SU-DHL-6 (cell line): ENCODE measurements around the gene FBXW8.

Source experiments
- EZH2phosphoT487 ChIP-seq: fragments of 200-600 bp; sonication (generic), shearing (Covaris generic); conservative IDR thresholded peaks from 2 replicates; pipeline ENCODE4 v1.6.1; 2018; ENCODE audit warnings: mild to moderate bottlenecking, antibody characterized with exemption, low read length, moderate library complexity, mixed read lengths
- TF ChIP-seq, protein P1 (sequence below): fragments of 200-600 bp; sonication (generic); IDR thresholded peaks from one replicate; pipeline ENCODE4 v1.5.1; 2017; ENCODE audit warnings: antibody characterized with exemption, mild to moderate bottlenecking, low read length, moderate library complexity; ENCODE audit not compliant: insufficient read depth, poor library complexity, severe bottlenecking

DNA sequence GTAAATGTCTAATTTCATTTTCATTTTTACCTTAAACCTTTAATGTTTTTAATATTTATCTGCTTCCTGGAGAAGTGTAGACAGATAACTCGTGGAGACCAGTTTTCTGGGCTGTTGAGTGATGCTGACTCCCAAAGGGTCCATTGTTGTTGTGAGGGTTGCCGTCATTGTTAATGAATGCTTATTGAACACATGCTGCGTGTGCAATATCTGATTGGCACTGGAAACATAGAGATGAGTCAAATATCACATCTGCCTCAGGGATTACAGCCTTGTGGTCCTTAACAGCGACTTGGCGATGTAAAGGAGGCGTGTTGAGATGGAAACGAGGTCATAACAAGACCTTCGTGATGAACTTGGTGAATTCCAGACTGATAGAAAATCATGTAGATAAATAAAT, 85.9 kb downstream of the FBXW8 start:
- TF ChIP-seq, protein P1, sequence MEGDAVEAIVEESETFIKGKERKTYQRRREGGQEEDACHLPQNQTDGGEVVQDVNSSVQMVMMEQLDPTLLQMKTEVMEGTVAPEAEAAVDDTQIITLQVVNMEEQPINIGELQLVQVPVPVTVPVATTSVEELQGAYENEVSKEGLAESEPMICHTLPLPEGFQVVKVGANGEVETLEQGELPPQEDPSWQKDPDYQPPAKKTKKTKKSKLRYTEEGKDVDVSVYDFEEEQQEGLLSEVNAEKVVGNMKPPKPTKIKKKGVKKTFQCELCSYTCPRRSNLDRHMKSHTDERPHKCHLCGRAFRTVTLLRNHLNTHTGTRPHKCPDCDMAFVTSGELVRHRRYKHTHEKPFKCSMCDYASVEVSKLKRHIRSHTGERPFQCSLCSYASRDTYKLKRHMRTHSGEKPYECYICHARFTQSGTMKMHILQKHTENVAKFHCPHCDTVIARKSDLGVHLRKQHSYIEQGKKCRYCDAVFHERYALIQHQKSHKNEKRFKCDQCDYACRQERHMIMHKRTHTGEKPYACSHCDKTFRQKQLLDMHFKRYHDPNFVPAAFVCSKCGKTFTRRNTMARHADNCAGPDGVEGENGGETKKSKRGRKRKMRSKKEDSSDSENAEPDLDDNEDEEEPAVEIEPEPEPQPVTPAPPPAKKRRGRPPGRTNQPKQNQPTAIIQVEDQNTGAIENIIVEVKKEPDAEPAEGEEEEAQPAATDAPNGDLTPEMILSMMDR = no peak
- TF ChIP-seq EZH2phosphoT487 = no peak
